ENCODE results near the gene TSPAN32.

The TSPAN32 gene

GRCh38 chr11:2287091-2287490 lies 14.7 kb upstream of the TSPAN32 start:
- no peak overlapping the region for H3K27ac ChIP-seq (ENCODE audit: low read length)
- no peaks in the 10 kb centered on the region for H3K36me3 ChIP-seq (replicated peaks; ENCODE audit: low read depth, low read length)
- no peaks in the 10 kb centered on the region for H3K4me1 ChIP-seq (ENCODE audit: low read length)
- no peak overlapping the region for H3K4me2 ChIP-seq (ENCODE audit: low read length)
- no peaks in the 10 kb centered on the region for H3K9me3 ChIP-seq (ENCODE audit: insufficient read depth, low read length)
- H2AFZ ChIP-seq (ENCODE audit: low read depth, low read length): no peak overlapping the region
- H4K20me1 ChIP-seq (ENCODE audit: insufficient read depth, low read length): no peaks in the 10 kb centered on the region
- no peak overlapping the region for H3K9ac ChIP-seq (ENCODE audit: low read length)
- no peak overlapping the region for H3K4me3 ChIP-seq (ENCODE audit: low read length)
- H3K27me3 ChIP-seq (ENCODE audit: low read depth, low read length): peaks cover 22% of the 10 kb centered on the region
- H3K79me2 ChIP-seq (ENCODE audit: low read length): no peaks in the 10 kb centered on the region
- no peak for TF ChIP-seq EZH2phosphoT487 (IDR thresholded peaks at IDR 0.05; ENCODE audit: low read depth)
- no peak for TF ChIP-seq CTCF (IDR thresholded peaks at IDR 0.05; ENCODE audit: low read depth, low read length)

- Histone ChIP-seq H3K4me2 (ENCODE audit: low read length) (no peak overlapping the region), H3K27me3 (ENCODE audit: low read depth, low read length) (peaks cover 5% of the 10 kb centered on the region; the same call in 1 of the 2 replicates), H3K9ac (ENCODE audit: low read length) (no peak overlapping the region), H2AFZ (ENCODE audit: low read depth, low read length) (no peak overlapping the region), H3K79me2 (ENCODE audit: low read length) (no peaks in the 10 kb centered on the region), H3K4me3 (ENCODE audit: low read length) (no peak overlapping the region), H3K4me1 (ENCODE audit: low read length) (no peaks in the 10 kb centered on the region), H3K9me3 (ENCODE audit: insufficient read depth, low read length) (no peaks in the 10 kb centered on the region), H3K36me3 (replicated peaks; ENCODE audit: low read depth, low read length) (no peaks in the 10 kb centered on the region), H3K27ac (ENCODE audit: low read length) (no peak overlapping the region), H4K20me1 (ENCODE audit: insufficient read depth, low read length) (no peaks in the 10 kb centered on the region)
- TF ChIP-seq EZH2phosphoT487 (IDR thresholded peaks at IDR 0.05; ENCODE audit: low read depth) (no peak), CTCF (IDR thresholded peaks at IDR 0.05; ENCODE audit: low read depth, low read length) (no peak)
Observed at GRCh38 chr11:2289350-2289749, 12.5 kb upstream of the TSPAN32 start.

GRCh38 chr11:2289859-2290258 lies 12.0 kb upstream of the TSPAN32 start:
- Histone ChIP-seq H2AFZ (ENCODE audit: low read depth, low read length) (no peak overlapping the region), H3K4me1 (ENCODE audit: low read length) (no peaks in the 10 kb centered on the region), H3K27me3 (ENCODE audit: low read depth, low read length) (0 out of 2 replicates have a peak, but pooled peaks cover 3% of the 10 kb centered on the region), H3K9ac (ENCODE audit: low read length) (no peak overlapping the region), H3K4me2 (ENCODE audit: low read length) (no peak overlapping the region), H3K9me3 (ENCODE audit: insufficient read depth, low read length) (no peaks in the 10 kb centered on the region), H3K27ac (ENCODE audit: low read length) (no peak overlapping the region), H3K79me2 (ENCODE audit: low read length) (no peaks in the 10 kb centered on the region), H3K36me3 (replicated peaks; ENCODE audit: low read depth, low read length) (no peaks in the 10 kb centered on the region), H4K20me1 (ENCODE audit: insufficient read depth, low read length) (no peaks in the 10 kb centered on the region), H3K4me3 (ENCODE audit: low read length) (no peak overlapping the region)
- TF ChIP-seq CTCF (IDR thresholded peaks at IDR 0.05; ENCODE audit: low read depth, low read length) (no peak), EZH2phosphoT487 (IDR thresholded peaks at IDR 0.05; ENCODE audit: low read depth) (no peak)

- Histone ChIP-seq H3K4me3 (ENCODE audit: low read length) (no peak overlapping the region), H3K4me2 (ENCODE audit: low read length) (no peak overlapping the region), H3K4me1 (ENCODE audit: low read length) (no peaks in the 10 kb centered on the region), H3K79me2 (ENCODE audit: low read length) (no peaks in the 10 kb centered on the region), H3K27ac (ENCODE audit: low read length) (no peak overlapping the region), H3K9ac (ENCODE audit: low read length) (no peak overlapping the region), H3K27me3 (ENCODE audit: low read depth, low read length) (0 out of 2 replicates have a peak, but pooled peaks cover 6% of the 10 kb centered on the region), H4K20me1 (ENCODE audit: insufficient read depth, low read length) (no peaks in the 10 kb centered on the region), H3K9me3 (ENCODE audit: insufficient read depth, low read length) (no peaks in the 10 kb centered on the region), H2AFZ (ENCODE audit: low read depth, low read length) (no peak overlapping the region), H3K36me3 (replicated peaks; ENCODE audit: low read depth, low read length) (no peaks in the 10 kb centered on the region)
- no peak for TF ChIP-seq EZH2phosphoT487 (IDR thresholded peaks at IDR 0.05; ENCODE audit: low read depth)
- no peak for TF ChIP-seq CTCF (IDR thresholded peaks at IDR 0.05; ENCODE audit: low read depth, low read length)
Observed at GRCh38 chr11:2290351-2290841, 11.4 kb upstream of the TSPAN32 start.

All from OCI-LY3 (cell line).